Measurements from ENCODE around the gene HAUS7. TPM values are rescaled to one million over a fixed set of nuclear protein-coding genes. Genes with fewer than 3 reads are reported as not detected.

The HAUS7 gene
- total and polyA plus RNA-seq, 9 donors: 20.0 to 34.3 (median 30.1) TPM

- Histone ChIP-seq H3K4me1 (ENCODE audit: control insufficient read depth, insufficient read depth, low read length) (no peaks in the 10 kb centered on the region), H3K9me3 (replicated peaks; ENCODE audit: control insufficient read depth, low read depth, low read length) (peaks cover 8% of the 10 kb centered on the region), H3K36me3 (ENCODE audit: control insufficient read depth, insufficient read depth, low read length) (no peaks in the 10 kb centered on the region), H3K27ac (ENCODE audit: low read length) (no peak overlapping the region), H3K27me3 (ENCODE audit: control insufficient read depth, insufficient read depth, low read length) (peaks cover 4% of the 10 kb centered on the region), H3K4me3 (ENCODE audit: low read length) (no peak overlapping the region)
- 73% methylated on average over 4 of the region's 12 CpGs for WGBS (ENCODE audit: insufficient coverage)
- no peak for DNase-seq
Observed at GRCh38 chrX:153433161-153433680, 37.2 kb downstream of the HAUS7 start.

DNA sequence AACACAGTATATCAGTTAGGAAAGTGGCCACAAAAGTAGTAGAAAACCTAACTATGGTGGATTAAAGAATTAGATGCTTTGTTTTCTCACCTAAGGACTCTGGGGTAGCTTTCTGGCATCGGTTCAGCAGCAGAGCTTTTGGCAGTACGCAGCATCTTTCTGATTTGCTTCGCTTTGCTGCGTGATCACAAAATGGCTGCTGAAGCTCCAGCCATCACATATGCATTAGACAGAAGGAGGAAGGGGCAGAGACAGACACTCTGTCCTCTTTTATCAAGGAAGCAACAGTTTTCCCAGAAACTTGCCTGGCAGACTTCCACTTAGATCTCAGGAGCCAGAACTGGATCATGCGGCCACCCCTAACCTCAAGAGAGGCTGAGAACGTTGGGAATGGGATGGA is 39.6 kb downstream of the HAUS7 start:
- H3K4me1 ChIP-seq (ENCODE audit: control insufficient read depth, insufficient read depth, low read length): no peaks in the 10 kb centered on the region
- H3K27ac ChIP-seq (ENCODE audit: low read length): no peak overlapping the region
- 97% methylated on average over 5 of the region's 6 CpGs for WGBS (ENCODE audit: insufficient coverage)
- peaks cover 10% of the 10 kb centered on the region for H3K9me3 ChIP-seq (replicated peaks; ENCODE audit: control insufficient read depth, low read depth, low read length)
- DNase-seq: no peak
- peaks cover 2% of the 10 kb centered on the region for H3K27me3 ChIP-seq (ENCODE audit: control insufficient read depth, insufficient read depth, low read length)
- no peaks in the 10 kb centered on the region for H3K36me3 ChIP-seq (ENCODE audit: control insufficient read depth, insufficient read depth, low read length)
- H3K4me3 ChIP-seq (ENCODE audit: low read length): no peak overlapping the region

GRCh38 chrX:153426204-153426603 is 44.2 kb downstream of the HAUS7 start:
- H3K4me3 ChIP-seq (ENCODE audit: low read length): no peak overlapping the region
- H3K27me3 ChIP-seq (ENCODE audit: control insufficient read depth, insufficient read depth, low read length): no peaks in the 10 kb centered on the region
- no peaks in the 10 kb centered on the region for H3K36me3 ChIP-seq (ENCODE audit: control insufficient read depth, insufficient read depth, low read length)
- no peak for DNase-seq
- WGBS (ENCODE audit: insufficient coverage): no CpG with 5 or more reads among the region's 3 CpGs
- H3K4me1 ChIP-seq (ENCODE audit: control insufficient read depth, insufficient read depth, low read length): no peaks in the 10 kb centered on the region
- peaks cover 8% of the 10 kb centered on the region for H3K9me3 ChIP-seq (replicated peaks; ENCODE audit: control insufficient read depth, low read depth, low read length)
- H3K27ac ChIP-seq (ENCODE audit: low read length): no peak overlapping the region

GRCh38 chrX:153423652-153424051 is 46.7 kb downstream of the HAUS7 start:
- Histone ChIP-seq H3K4me1 (ENCODE audit: control insufficient read depth, insufficient read depth, low read length) (no peaks in the 10 kb centered on the region), H3K9me3 (replicated peaks; ENCODE audit: control insufficient read depth, low read depth, low read length) (peaks cover 3% of the 10 kb centered on the region), H3K36me3 (ENCODE audit: control insufficient read depth, insufficient read depth, low read length) (no peaks in the 10 kb centered on the region), H3K27ac (ENCODE audit: low read length) (no peak overlapping the region), H3K4me3 (ENCODE audit: low read length) (no peak overlapping the region), H3K27me3 (ENCODE audit: control insufficient read depth, insufficient read depth, low read length) (no peaks in the 10 kb centered on the region)
- no peak for DNase-seq
- WGBS (ENCODE audit: insufficient coverage): 58% methylated on average over 4 of the region's 8 CpGs

DNA sequence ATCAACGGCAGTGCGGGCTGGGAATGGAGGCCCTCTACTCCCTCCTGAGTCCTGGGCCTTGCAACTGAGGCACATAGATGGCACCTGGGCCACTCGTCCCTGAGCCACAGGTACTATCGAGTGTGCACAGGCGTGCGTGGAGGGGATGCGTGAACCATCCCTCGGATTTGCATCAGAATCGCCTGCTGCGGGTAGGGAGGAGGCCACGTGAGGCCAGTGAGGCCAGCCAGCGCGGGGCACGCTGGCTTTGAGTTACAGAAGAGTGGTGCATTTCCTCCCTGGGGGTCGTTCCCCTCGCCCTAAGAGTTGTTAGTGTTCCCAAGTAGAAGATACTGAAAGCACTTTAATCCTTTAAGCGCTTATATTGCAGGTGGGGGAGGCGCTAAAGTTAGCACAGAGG is 48.5 kb downstream of the HAUS7 start:
- Histone ChIP-seq H3K9me3 (replicated peaks; ENCODE audit: control insufficient read depth, low read depth, low read length) (no peaks in the 10 kb centered on the region), H3K27me3 (ENCODE audit: control insufficient read depth, insufficient read depth, low read length) (no peaks in the 10 kb centered on the region), H3K27ac (ENCODE audit: low read length) (no peak overlapping the region), H3K4me1 (ENCODE audit: control insufficient read depth, insufficient read depth, low read length) (peaks cover 3% of the 10 kb centered on the region), H3K4me3 (ENCODE audit: low read length) (no peak overlapping the region), H3K36me3 (ENCODE audit: control insufficient read depth, insufficient read depth, low read length) (no peaks in the 10 kb centered on the region)
- no peak for DNase-seq
- 84% methylated on average over 18 of the region's 18 CpGs for WGBS (ENCODE audit: insufficient coverage)

- Histone ChIP-seq H3K36me3 (ENCODE audit: control insufficient read depth, insufficient read depth, low read length) (no peaks in the 10 kb centered on the region), H3K4me1 (ENCODE audit: control insufficient read depth, insufficient read depth, low read length) (peaks cover 5% of the 10 kb centered on the region), H3K27ac (ENCODE audit: low read length) (no peak overlapping the region), H3K4me3 (ENCODE audit: low read length) (no peak overlapping the region), H3K9me3 (replicated peaks; ENCODE audit: control insufficient read depth, low read depth, low read length) (no peaks in the 10 kb centered on the region), H3K27me3 (ENCODE audit: control insufficient read depth, insufficient read depth, low read length) (no peaks in the 10 kb centered on the region)
- no peak for DNase-seq
- 92% methylated on average over 90 of the region's 91 CpGs for WGBS (ENCODE audit: insufficient coverage)
Observed at GRCh38 chrX:153420851-153421599, 49.4 kb downstream of the HAUS7 start.

GRCh38 chrX:153417637-153418036 is 52.7 kb downstream of the HAUS7 start:
- Histone ChIP-seq H3K9me3 (replicated peaks; ENCODE audit: control insufficient read depth, low read depth, low read length) (no peaks in the 10 kb centered on the region), H3K27ac (ENCODE audit: low read length) (no peak overlapping the region), H3K4me1 (ENCODE audit: control insufficient read depth, insufficient read depth, low read length) (peaks cover 7% of the 10 kb centered on the region), H3K36me3 (ENCODE audit: control insufficient read depth, insufficient read depth, low read length) (no peaks in the 10 kb centered on the region), H3K27me3 (ENCODE audit: control insufficient read depth, insufficient read depth, low read length) (peaks cover 4% of the 10 kb centered on the region), H3K4me3 (ENCODE audit: low read length) (no peak overlapping the region)
- DNase-seq: no peak
- 87% methylated on average over 8 of the region's 8 CpGs for WGBS (ENCODE audit: insufficient coverage)

- WGBS (ENCODE audit: insufficient coverage): 60% methylated on average over 2 of the region's 12 CpGs
- peaks cover 11% of the 10 kb centered on the region for H3K4me1 ChIP-seq (ENCODE audit: control insufficient read depth, insufficient read depth, low read length)
- no peak overlapping the region for H3K27ac ChIP-seq (ENCODE audit: low read length)
- peaks cover 7% of the 10 kb centered on the region for H3K27me3 ChIP-seq (ENCODE audit: control insufficient read depth, insufficient read depth, low read length)
- H3K9me3 ChIP-seq (replicated peaks; ENCODE audit: control insufficient read depth, low read depth, low read length): no peaks in the 10 kb centered on the region
- DNase-seq: peak; percentile 17
- no peak overlapping the region for H3K4me3 ChIP-seq (ENCODE audit: low read length)
- H3K36me3 ChIP-seq (ENCODE audit: control insufficient read depth, insufficient read depth, low read length): no peaks in the 10 kb centered on the region
Observed at GRCh38 chrX:153416781-153417450, 53.5 kb downstream of the HAUS7 start.

DNA sequence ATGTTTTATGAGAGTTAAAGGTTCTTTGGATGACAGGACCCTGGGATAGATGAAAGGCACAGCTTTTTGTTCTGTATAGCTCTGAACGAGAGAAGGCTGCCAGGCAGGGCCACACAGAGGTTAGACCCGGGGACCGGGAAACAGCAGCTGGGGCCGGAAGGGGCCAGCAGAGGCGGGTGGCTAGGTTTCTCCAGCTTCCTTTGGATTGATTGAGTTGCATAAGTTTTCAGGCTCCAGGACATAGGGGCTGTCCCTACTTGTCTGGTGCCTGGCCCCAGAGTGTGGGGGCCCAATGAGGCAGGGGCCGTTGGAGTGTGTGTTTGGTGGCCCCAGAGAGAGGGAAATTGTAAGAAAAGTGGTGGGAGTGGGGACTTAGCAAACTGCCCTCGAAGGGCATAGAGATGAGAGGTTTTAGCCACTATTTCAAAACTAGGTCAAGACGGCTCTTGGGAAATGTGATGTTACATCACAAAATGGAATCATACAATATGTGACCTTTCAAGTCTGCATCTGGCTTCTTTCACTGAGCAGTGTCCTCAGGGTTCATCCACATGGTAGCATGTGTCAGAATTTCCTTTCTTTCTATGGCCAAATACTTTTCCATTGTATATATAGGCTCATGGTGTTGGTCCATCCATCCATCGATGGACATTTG is 55.4 kb downstream of the HAUS7 start:
- DNase-seq: peak; percentile 61
- Histone ChIP-seq H3K9me3 (replicated peaks; ENCODE audit: control insufficient read depth, low read depth, low read length) (no peaks in the 10 kb centered on the region), H3K4me1 (ENCODE audit: control insufficient read depth, insufficient read depth, low read length) (peaks cover 20% of the 10 kb centered on the region), H3K4me3 (ENCODE audit: low read length) (no peak overlapping the region), H3K27ac (ENCODE audit: low read length) (no peak overlapping the region), H3K27me3 (ENCODE audit: control insufficient read depth, insufficient read depth, low read length) (peaks cover 7% of the 10 kb centered on the region), H3K36me3 (ENCODE audit: control insufficient read depth, insufficient read depth, low read length) (no peaks in the 10 kb centered on the region)
- 37% methylated on average over 6 of the region's 9 CpGs for WGBS (ENCODE audit: insufficient coverage)

DNA sequence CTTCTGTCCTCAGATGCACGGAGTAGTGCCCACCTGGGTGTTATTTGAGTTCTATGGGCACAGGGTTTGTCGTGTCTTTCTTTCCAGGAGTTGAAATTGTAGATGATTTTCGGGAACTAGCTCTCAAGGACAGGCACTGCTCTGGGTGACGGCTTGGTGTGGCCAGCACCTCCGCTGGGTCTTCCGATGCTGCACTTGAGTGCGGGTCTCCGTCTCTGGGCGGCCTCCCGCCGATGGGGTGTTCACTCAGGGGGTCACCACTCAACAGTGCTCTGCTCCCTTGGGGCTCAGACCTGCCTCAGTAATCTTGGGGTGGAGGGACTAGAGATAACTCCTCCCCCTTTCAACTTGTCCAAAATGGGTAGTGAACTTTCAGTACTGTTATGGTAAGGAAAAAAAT is 56.6 kb downstream of the HAUS7 start:
- H3K36me3 ChIP-seq (ENCODE audit: control insufficient read depth, insufficient read depth, low read length): no peaks in the 10 kb centered on the region
- peaks cover 7% of the 10 kb centered on the region for H3K27me3 ChIP-seq (ENCODE audit: control insufficient read depth, insufficient read depth, low read length)
- H3K4me1 ChIP-seq (ENCODE audit: control insufficient read depth, insufficient read depth, low read length): peaks cover 20% of the 10 kb centered on the region
- no peak overlapping the region for H3K27ac ChIP-seq (ENCODE audit: low read length)
- no peaks in the 10 kb centered on the region for H3K9me3 ChIP-seq (replicated peaks; ENCODE audit: control insufficient read depth, low read depth, low read length)
- 77% methylated on average over 6 of the region's 11 CpGs for WGBS (ENCODE audit: insufficient coverage)
- no peak overlapping the region for H3K4me3 ChIP-seq (ENCODE audit: low read length)
- DNase-seq: no peak
